Measurements from ENCODE around the gene NCOA4.
A peak's percentile ranks its signal among the peaks of the same experiment; 100 is the strongest.
"Not testable (repeated sequence)": the region's sequence is repeated elsewhere in the genome, so short reads cannot be mapped to it uniquely, and the experiment has no call there.

NCOA4 gene

GRCh38 chr10:46052057-46052790 lies 21.8 kb upstream of the NCOA4 start:
- DNase-seq (ENCODE audit: low read depth) = no peak

- no peak for DNase-seq (ENCODE audit: low read depth)
Observed at GRCh38 chr10:46050941-46051623, 20.7 kb upstream of the NCOA4 start.

- not testable (repeated sequence) for DNase-seq (ENCODE audit: low read depth)
Observed at GRCh38 chr10:46049497-46049831, 19.0 kb upstream of the NCOA4 start.

- no peak for DNase-seq (ENCODE audit: low read depth)
Observed at GRCh38 chr10:46048152-46048551, 17.7 kb upstream of the NCOA4 start.

- DNase-seq (ENCODE audit: low read depth) = no peak
Observed at GRCh38 chr10:46046261-46046660, 15.8 kb upstream of the NCOA4 start, which contains the start of gene MSMB. MSMB (minus strand) TSS chr10:46046269; CDS start chr10:46046237, 32 bp downstream.

- no peak for DNase-seq (ENCODE audit: low read depth)
Observed at GRCh38 chr10:46042527-46042926, 12.1 kb upstream of the NCOA4 start.

- DNase-seq (ENCODE audit: low read depth) = no peak
Observed at GRCh38 chr10:46040004-46040403, 9.6 kb upstream of the NCOA4 start.

GRCh38 chr10:46037107-46037825 lies 6.8 kb upstream of the NCOA4 start:
- no peak for DNase-seq (ENCODE audit: low read depth)

GRCh38 chr10:46035923-46036849 lies 5.8 kb upstream of the NCOA4 start:
- DNase-seq (ENCODE audit: low read depth) = no peak

- peak; percentile 65 for DNase-seq (ENCODE audit: low read depth)
Observed at GRCh38 chr10:46033602-46034011, 3.2 kb upstream of the NCOA4 start.

- no peak for DNase-seq (ENCODE audit: low read depth)
Observed at GRCh38 chr10:46031648-46032532, 1.5 kb upstream of the NCOA4 start.

- DNase-seq (ENCODE audit: low read depth) = no peak
Observed at GRCh38 chr10:46029461-46030030, 877 bp downstream of the NCOA4 start.

GRCh38 chr10:46028584-46029460 lies 1.6 kb downstream of the NCOA4 start:
- DNase-seq (ENCODE audit: low read depth) = no peak

GRCh38 chr10:46026106-46026505 lies 4.3 kb downstream of the NCOA4 start:
- no peak for DNase-seq (ENCODE audit: low read depth)

- DNase-seq (ENCODE audit: low read depth) = no peak
Observed at GRCh38 chr10:46025406-46025805, 5.0 kb downstream of the NCOA4 start.

GRCh38 chr10:46024948-46025347 lies 5.5 kb downstream of the NCOA4 start:
- DNase-seq (ENCODE audit: low read depth) = no peak

GRCh38 chr10:46022978-46023702 lies 7.3 kb downstream of the NCOA4 start:
- peak; percentile 85 for DNase-seq (ENCODE audit: low read depth)

- no peak for DNase-seq (ENCODE audit: low read depth)
Observed at GRCh38 chr10:46020344-46020657, 10.1 kb downstream of the NCOA4 start.
